H9 (cell line): Measurements from ENCODE around the gene ELF3. TPM values are rescaled to one million over a fixed set of nuclear protein-coding genes. Genes with fewer than 3 reads are reported as not detected.

Experiments used
- DNase-seq: peaks from one replicate; pipeline ENCODE4 v3.0.0-alpha.2; 2017
- H2AFZ ChIP-seq: one replicate; pipeline ENCODE4 v1.6.1; 2013; ENCODE audit warnings: mild to moderate bottlenecking, low read length, control low read depth, moderate library complexity
- H2AK5ac ChIP-seq: 2 replicates; pipeline ENCODE4 v1.6.1; 2013; ENCODE audit warnings: low read length, control low read depth, mixed read lengths; ENCODE audit not compliant: insufficient read length
- H2BK120ac ChIP-seq: one replicate; pipeline ENCODE4 v1.6.1; 2013; ENCODE audit warnings: low read depth, mild to moderate bottlenecking, low read length, control low read depth, inconsistent platforms; ENCODE audit not compliant: poor library complexity, severe bottlenecking
- H2BK12ac ChIP-seq: 2 replicates; pipeline ENCODE4 v1.6.1; 2013; ENCODE audit warnings: low read length, control low read depth, mixed read lengths, low read depth; ENCODE audit not compliant: insufficient read length
- H2BK15ac ChIP-seq: 2 replicates; pipeline ENCODE4 v1.6.1; 2013; ENCODE audit warnings: low read depth, low read length, control low read depth
- H2BK20ac ChIP-seq: one replicate; pipeline ENCODE4 v1.6.1; 2013; ENCODE audit warnings: low read depth, mild to moderate bottlenecking, low read length, control low read depth, inconsistent platforms; ENCODE audit not compliant: poor library complexity, severe bottlenecking
- H2BK5ac ChIP-seq: 2 replicates; pipeline ENCODE4 v1.6.1; 2013; ENCODE audit warnings: low read length, control low read depth, mixed read lengths; ENCODE audit not compliant: insufficient read length
- H3K14ac ChIP-seq: 2 replicates; pipeline ENCODE4 v1.6.1; 2013; ENCODE audit warnings: low read length, control low read depth; ENCODE audit not compliant: insufficient read depth
- H3K18ac ChIP-seq: 2 replicates; pipeline ENCODE4 v1.6.1; 2013; ENCODE audit warnings: low read depth, mild to moderate bottlenecking, mixed read lengths, low read length, control low read depth; ENCODE audit not compliant: insufficient read length
- H3K23ac ChIP-seq: 2 replicates; pipeline ENCODE4 v1.6.1; 2013; ENCODE audit warnings: low read length, control low read depth, mixed read lengths, low read depth; ENCODE audit not compliant: insufficient read length
- H3K23me2 ChIP-seq: 2 replicates; pipeline ENCODE4 v1.6.1; 2013; ENCODE audit warnings: low read depth, mild to moderate bottlenecking, mixed read lengths, low read length, control low read depth; ENCODE audit not compliant: insufficient read length, poor library complexity, severe bottlenecking
- H3K27ac ChIP-seq: 2 replicates; pipeline ENCODE4 v1.5.1; 2013; ENCODE audit warnings: low read length, control low read depth, mixed read lengths, low read depth; ENCODE audit not compliant: insufficient read length
- H3K27me3 ChIP-seq: 2 replicates; pipeline ENCODE4 v1.6.1; 2013; ENCODE audit warnings: low read length, control low read depth, inconsistent platforms; ENCODE audit not compliant: insufficient read depth
- H3K4ac ChIP-seq: 2 replicates; pipeline ENCODE4 v1.6.1; 2013; ENCODE audit warnings: low read depth, mild to moderate bottlenecking, control low read depth, inconsistent platforms, low read length, moderate library complexity
- H3K4me1 ChIP-seq: 2 replicates; pipeline ENCODE4 v1.6.1; 2013; ENCODE audit warnings: low read length, control low read depth, inconsistent platforms; ENCODE audit not compliant: insufficient read depth
- H3K4me2 ChIP-seq: 2 replicates; pipeline ENCODE4 v1.6.1; 2013; ENCODE audit warnings: low read length, control low read depth, mixed read lengths; ENCODE audit not compliant: insufficient read length, insufficient read depth
- H3K56ac ChIP-seq: 2 replicates; pipeline ENCODE4 v1.6.1; 2013; ENCODE audit warnings: low read depth, mild to moderate bottlenecking, mixed read lengths, low read length, control low read depth; ENCODE audit not compliant: insufficient read length
- H3K79me1 ChIP-seq: 2 replicates; pipeline ENCODE4 v1.6.1; 2013; ENCODE audit warnings: low read depth, mild to moderate bottlenecking, moderate library complexity, low read length, control low read depth, inconsistent platforms; ENCODE audit not compliant: insufficient read depth, poor library complexity, severe bottlenecking
- H3K79me2 ChIP-seq: 2 replicates; pipeline ENCODE4 v1.6.1; 2013; ENCODE audit warnings: low read length, control low read depth, inconsistent platforms; ENCODE audit not compliant: insufficient read depth
- H3K9ac ChIP-seq: 2 replicates; pipeline ENCODE4 v1.6.1; 2013; ENCODE audit warnings: low read length, control low read depth, mixed read lengths; ENCODE audit not compliant: insufficient read length; ENCODE audit errors: extremely low read depth
- H3K9me3 ChIP-seq: one replicate; pipeline ENCODE4 v1.6.1; 2013; ENCODE audit warnings: low read depth, low read length, inconsistent platforms; ENCODE audit not compliant: control insufficient read depth
- H3T11ph ChIP-seq: one replicate; pipeline ENCODE4 v1.6.1; 2013; ENCODE audit warnings: mild to moderate bottlenecking, low read length, control low read depth, inconsistent platforms
- H4K20me1 ChIP-seq: one replicate; pipeline ENCODE4 v1.6.1; 2013; ENCODE audit not compliant: control insufficient read depth, insufficient read length, insufficient read depth
- H4K5ac ChIP-seq: 2 replicates; pipeline ENCODE4 v1.6.1; 2013; ENCODE audit warnings: low read depth, mild to moderate bottlenecking, mixed read lengths, low read length, control low read depth; ENCODE audit not compliant: insufficient read length
- H4K8ac ChIP-seq: replicated peaks from 2 replicates; pipeline ENCODE4 v1.6.1; 2013; ENCODE audit warnings: low read length, control low read depth, mixed read lengths, low read depth; ENCODE audit not compliant: insufficient read length
- H4K91ac ChIP-seq: 2 replicates; pipeline ENCODE4 v1.6.1; 2013; ENCODE audit warnings: low read depth, mild to moderate bottlenecking, moderate library complexity, mixed read lengths, low read length, control low read depth; ENCODE audit not compliant: insufficient read length
- H3K27ac Mint-ChIP-seq, 3 experiments: 2 replicates in 2 of 3; 3 replicates in 1 of 3; pipeline ENCODE4 v1.8.0; 2020 to 2021; ENCODE audit warnings: mixed read lengths in 3 of 3, mild to moderate bottlenecking in 1 of 3, moderate library complexity in 1 of 3
- H3K27me3 Mint-ChIP-seq: 2 replicates; pipeline ENCODE4 v1.8.0; 2021; ENCODE audit warnings: low read depth, mild to moderate bottlenecking, moderate library complexity, mixed read lengths
- H3K36me3 Mint-ChIP-seq, 3 experiments: 2 replicates in 2 of 3; 3 replicates in 1 of 3; pipeline ENCODE4 v1.8.0; 2020 to 2021; ENCODE audit warnings: low read depth in 3 of 3, mixed read lengths in 3 of 3; ENCODE audit not compliant: insufficient read depth in 1 of 3
- H3K4me1 Mint-ChIP-seq, 2 experiments: 2 replicates each; pipeline ENCODE4 v1.8.0; 2020; ENCODE audit warnings: mixed read lengths in 2 of 2
- H3K4me3 Mint-ChIP-seq, 2 experiments: 2 replicates in 1 of 2; 3 replicates in 1 of 2; pipeline ENCODE4 v1.8.0; 2020 to 2021; ENCODE audit warnings: mild to moderate bottlenecking in 2 of 2, mixed read lengths in 2 of 2, moderate library complexity in 1 of 2
- H3K9me3 Mint-ChIP-seq, 2 experiments: 2 replicates in 1 of 2; 3 replicates in 1 of 2; pipeline ENCODE4 v1.8.0; 2020; ENCODE audit warnings: mild to moderate bottlenecking in 2 of 2, mixed read lengths in 2 of 2, moderate library complexity in 1 of 2
- CTCF ChIP-seq: fragments of 200-600 bp; sonication (generic); conservative IDR thresholded peaks from 3 replicates; pipeline ENCODE4 v1.8.0; 2021; ENCODE audit warnings: antibody characterized with exemption, mild to moderate bottlenecking
- WGBS: extraction: QIAGEN DNeasy Blood & Tissue Kit; methylation state at CpG from one replicate; pipeline ENCODE4 v1.1.7; 2013; ENCODE audit warnings: missing lambda C conversion rate, low lambda C conversion rate, mixed read lengths; ENCODE audit not compliant: insufficient read length; ENCODE audit errors: extremely low coverage; 5-methylcytosine and 5-hydroxymethylcytosine counted together
- total RNA-seq: library from RNA; stranded (reverse); gene quantifications from 2 replicates; pipeline ENCODE4 v1.2.1, GENCODE V29; 2021

Gene ELF3
- total RNA-seq, 1 experiment from 2014 or later, result 10.4 TPM

- Histone ChIP-seq H3K4ac (no peak overlapping the region), H2BK120ac (no peak overlapping the region), H3K4me2 (no peak overlapping the region), H3T11ph (no peak overlapping the region), H3K79me1 (no peaks in the 10 kb centered on the region), H3K56ac (no peak overlapping the region), H2BK5ac (no peak overlapping the region), H2AK5ac (no peak overlapping the region), H3K4me1 (no peaks in the 10 kb centered on the region; the same call in none of the 2 replicates), H2AFZ (no peak overlapping the region), H4K8ac (no peak overlapping the region), H3K23me2 (no peaks in the 10 kb centered on the region), H3K9ac (no peak overlapping the region), H4K5ac (no peak overlapping the region), H2BK15ac (no peak overlapping the region), H2BK12ac (no peak overlapping the region), H3K27me3 (no peaks in the 10 kb centered on the region), H4K91ac (no peak overlapping the region), H3K18ac (no peak overlapping the region), H4K20me1 (no peaks in the 10 kb centered on the region), H2BK20ac (no peak overlapping the region), H3K79me2 (no peaks in the 10 kb centered on the region), H3K14ac (no peak overlapping the region), H3K23ac (no peak overlapping the region), H3K9me3 (no peaks in the 10 kb centered on the region), H3K27ac (no peak overlapping the region)
- Mint-ChIP-seq H3K27ac (no peak overlapping the region; a peak in 1 of 7 replicates), H3K27me3 (no peaks in the 10 kb centered on the region), H3K4me1 (peaks cover 5 to 10% of the 10 kb centered on the region in 2 experiments), H3K36me3 (no peaks in the 10 kb centered on the region), H3K9me3 (no peaks in the 10 kb centered on the region), H3K4me3 (no peak overlapping the region)
- no peak for TF ChIP-seq CTCF
- DNase-seq, result no peak
- WGBS, result no CpG with 5 or more reads among the region's 9 CpGs
Observed at GRCh38 chr1:202036595-202037387, 26.4 kb downstream of the ELF3 start.
